ENCODE measurements around the gene TPM4. TPM values are rescaled to one million over a fixed set of nuclear protein-coding genes. Genes with fewer than 3 reads are reported as not detected.

The TPM4 gene
- total and polyA plus RNA-seq, 8 donors: 437 to 631 (median 556) TPM

DNA sequence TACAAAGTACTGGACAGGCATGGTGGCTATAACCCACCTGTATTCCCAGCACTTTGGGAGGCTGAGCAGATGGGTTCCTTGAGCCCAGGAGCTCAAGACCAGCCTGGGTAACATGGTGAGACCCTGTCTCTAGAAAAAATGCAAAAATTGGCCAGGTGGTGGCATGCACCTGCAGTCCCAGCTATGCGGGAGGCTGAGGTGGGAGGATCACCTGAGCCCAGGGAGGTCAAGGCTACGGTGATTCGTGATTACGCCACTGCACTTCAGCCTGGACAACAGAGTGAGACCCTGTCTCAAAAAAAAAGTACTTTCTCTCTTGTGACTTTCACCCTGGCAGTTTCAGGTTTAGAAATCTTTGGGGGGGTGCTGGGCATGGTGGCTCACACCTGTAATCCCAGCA lies 24.2 kb downstream of the TPM4 start:
- ATAC-seq: no peak
- peaks cover 0 to 17% of the 10 kb centered on the region in 2 donors for H3K4me1 ChIP-seq
- DNase-seq: no peak
- no peak overlapping the region for H3K4me3 ChIP-seq
- H3K36me3 ChIP-seq: peaks cover 8 to 95% of the 10 kb centered on the region in 2 donors
- H3K9me3 ChIP-seq: no peaks in the 10 kb centered on the region
- H3K27ac ChIP-seq: no peak overlapping the region
- intact Hi-C loops (cut with DNase I): no loop called here
- no peak for TF ChIP-seq CTCF (IDR thresholded peaks at IDR 0.05)
- H3K27me3 ChIP-seq: no peaks in the 10 kb centered on the region

DNA sequence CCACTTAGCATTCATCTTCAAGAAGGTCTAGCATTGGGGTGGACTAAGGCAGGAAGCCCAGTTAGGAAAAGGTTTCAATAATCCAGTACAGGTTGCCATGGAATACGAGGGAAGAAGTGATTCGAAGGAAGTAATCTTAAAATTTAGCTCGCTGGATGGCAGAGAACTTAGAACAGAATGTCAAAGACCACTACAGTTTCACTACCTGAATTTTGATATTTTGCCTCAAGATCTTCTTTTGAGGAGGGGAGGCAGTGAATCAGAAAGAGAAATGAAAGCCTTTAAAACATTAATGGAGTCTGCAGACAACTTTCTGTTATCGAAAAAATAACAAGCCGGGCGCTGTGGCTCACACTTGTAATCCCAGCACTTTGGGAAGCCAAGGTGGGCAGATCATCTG lies 28.4 kb downstream of the TPM4 start:
- intact Hi-C loops (cut with DNase I): no loop called here
- ATAC-seq: no peak

DNA sequence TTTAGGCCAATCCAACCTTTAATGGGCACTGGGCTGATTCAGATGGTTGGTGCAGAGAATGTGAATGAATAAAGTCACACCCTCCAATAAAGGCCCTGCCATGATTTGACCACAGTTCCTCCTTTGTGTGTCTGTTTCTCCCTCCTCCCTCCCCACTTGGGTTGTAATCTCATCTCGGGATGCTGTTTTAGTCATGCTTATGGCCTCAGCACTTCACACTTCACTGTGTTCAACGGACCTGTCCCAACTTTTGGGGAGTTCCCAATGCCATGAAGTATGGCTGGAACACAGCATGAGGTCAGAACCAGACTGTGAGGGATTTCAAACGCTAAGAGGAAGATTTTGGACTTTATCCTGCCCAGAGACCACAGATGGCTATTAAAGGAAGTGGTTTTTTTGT lies 29.8 kb downstream of the TPM4 start:
- DNase-seq (no peak), ATAC-seq (no peak)

More for the DNA sequence above, 28.4 kb downstream of the TPM4 start:
- Histone ChIP-seq H3K27ac (no peak overlapping the region), H3K4me3 (no peak overlapping the region), H3K9me3 (no peaks in the 10 kb centered on the region), H3K4me1 (peaks cover 0 to 6% of the 10 kb centered on the region in 2 donors), H3K36me3 (peaks cover 8 to 53% of the 10 kb centered on the region in 2 donors), H3K27me3 (no peaks in the 10 kb centered on the region)
- peak in 1 of 4 donors; percentile 12 for DNase-seq
- no peak for TF ChIP-seq CTCF (IDR thresholded peaks at IDR 0.05)

GRCh38 chr19:16111160-16111908 lies 35.0 kb downstream of the TPM4 start, which contains the start of gene RAB8A:
RAB8A (plus strand) TSS chr19:16111889; CDS start chr19:16111902, 13 bp downstream.
- H3K4me3 ChIP-seq: peak within 1 kb of the TSS; percentile 90 to 94
- peaks cover 6 to 48% of the 10 kb centered on the region in 2 donors for H3K4me1 ChIP-seq
- peak within 1 kb of the TSS; percentile 81 to 92 for H3K27ac ChIP-seq
- DNase-seq: peak; percentile 99
- no peaks in the 10 kb centered on the region for H3K27me3 ChIP-seq
- TF ChIP-seq CTCF (IDR thresholded peaks at IDR 0.05): peak; percentile 91 to 98
- peak; percentile 96 for ATAC-seq
- peaks cover 0 to 24% of the 10 kb centered on the region in 2 donors for H3K36me3 ChIP-seq
- intact Hi-C loops (cut with DNase I): no loop called here
- H3K9me3 ChIP-seq: no peaks in the 10 kb centered on the region

More for the DNA sequence above, 29.8 kb downstream of the TPM4 start:
- no peak overlapping the region for H3K27ac ChIP-seq
- H3K27me3 ChIP-seq: no peaks in the 10 kb centered on the region
- H3K4me1 ChIP-seq: peaks cover 0 to 12% of the 10 kb centered on the region in 2 donors
- no peak overlapping the region for H3K4me3 ChIP-seq
- intact Hi-C loops (cut with DNase I): no loop called here
- peaks cover 8 to 39% of the 10 kb centered on the region in 2 donors for H3K36me3 ChIP-seq
- no peaks in the 10 kb centered on the region for H3K9me3 ChIP-seq
- no peak for TF ChIP-seq CTCF (IDR thresholded peaks at IDR 0.05)

DNA sequence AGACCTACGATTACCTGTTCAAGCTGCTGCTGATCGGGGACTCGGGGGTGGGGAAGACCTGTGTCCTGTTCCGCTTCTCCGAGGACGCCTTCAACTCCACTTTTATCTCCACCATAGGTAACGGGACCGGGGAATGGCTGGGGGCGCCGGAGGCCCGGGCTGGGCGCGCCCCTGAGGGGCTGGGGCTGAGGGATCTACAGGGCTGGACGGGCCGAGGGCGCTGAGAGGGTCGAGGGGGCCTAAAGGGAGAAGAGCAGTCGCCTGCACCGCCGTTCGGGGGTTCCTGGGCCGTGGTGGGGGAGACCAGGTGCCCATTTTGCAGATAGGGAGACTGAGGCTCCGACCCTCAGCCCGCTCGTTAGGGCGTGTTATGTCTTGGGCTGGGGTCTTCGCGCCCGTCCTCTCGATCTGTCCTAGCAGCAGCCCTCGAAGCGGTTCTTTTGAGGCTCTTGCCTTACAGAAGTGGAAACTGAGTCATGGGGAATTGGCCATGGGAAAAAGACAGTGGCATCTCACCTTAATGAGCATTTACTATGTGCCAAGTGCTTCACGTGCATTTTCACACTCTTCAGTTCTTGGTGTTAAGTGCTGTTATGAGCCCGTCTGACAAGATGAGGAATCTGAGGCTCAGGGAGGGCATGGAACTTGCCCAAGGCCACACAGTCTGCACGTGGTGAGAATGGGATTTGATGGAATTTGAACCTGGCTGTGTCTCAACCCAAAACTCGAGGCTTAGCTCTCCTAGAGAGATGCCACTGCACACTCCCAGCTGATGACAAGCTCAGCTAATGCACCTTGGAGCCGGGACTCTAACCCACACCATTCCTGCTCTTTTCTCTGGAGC lies 35.8 kb downstream of the TPM4 start:
- Histone ChIP-seq H3K27ac (peak overlapping the region; percentile 81 to 92), H3K27me3 (no peaks in the 10 kb centered on the region), H3K9me3 (no peaks in the 10 kb centered on the region), H3K4me3 (peak overlapping the region; percentile 90 to 94), H3K36me3 (peaks cover 0 to 26% of the 10 kb centered on the region in 2 donors), H3K4me1 (peaks cover 6 to 54% of the 10 kb centered on the region in 2 donors)
- intact Hi-C loops (cut with DNase I): no loop called here
- DNase-seq: no peak
- ATAC-seq: peak; percentile 1
- no peak for TF ChIP-seq CTCF (IDR thresholded peaks at IDR 0.05)

Measured in left lung (tissue), 10 donors.